Kidney (tissue), 14 donors: ENCODE measurements around the gene TPH1. TPM values are rescaled to one million over a fixed set of nuclear protein-coding genes. Genes with fewer than 3 reads are reported as not detected.

Experiments used
- DNase-seq, 5 donors: peaks; one replicate each; pipeline ENCODE4 v3.0.0-alpha.2; 2013 to 2020
- FAIRE-seq: peaks from 2 replicates; lab custom pipeline; 2012; peaks lifted over from hg19 to GRCh38; lab: Jason Lieb, UNC
- H3K27ac ChIP-seq, 2 donors: one replicate each; pipeline ENCODE4 v1.7.0; 2013; ENCODE audit warnings: low read depth in 2 of 2, low read length in 2 of 2, inconsistent platforms in 1 of 2
- H3K27me3 ChIP-seq: one replicate; pipeline ENCODE4 v1.7.1; 2013; ENCODE audit warnings: low read length, inconsistent platforms; ENCODE audit not compliant: control insufficient read depth, insufficient read depth
- H3K36me3 ChIP-seq, 3 donors: one replicate each; pipeline versions ENCODE4 v1.7.0 to v1.7.1; 2013; ENCODE audit warnings: low read length in 3 of 3, control low read depth in 1 of 3, inconsistent platforms in 1 of 3; ENCODE audit not compliant: insufficient read depth in 3 of 3, control insufficient read depth in 2 of 3
- H3K4me1 ChIP-seq, 3 donors: one replicate each; pipeline versions ENCODE4 v1.7.0 to v1.7.1; 2013; ENCODE audit warnings: low read length in 3 of 3, inconsistent platforms in 1 of 3, low read depth in 1 of 3; ENCODE audit not compliant: control insufficient read depth in 2 of 3, insufficient read depth in 2 of 3
- H3K4me3 ChIP-seq, 3 donors: one replicate each; pipeline versions ENCODE4 v1.7.0 to v1.8.1; 2013; ENCODE audit warnings: low read length in 3 of 3, control low read depth in 1 of 3, inconsistent platforms in 1 of 3
- H3K9ac ChIP-seq, 3 donors: one replicate each; pipeline versions ENCODE4 v1.7.0 to v1.7.1; 2013; ENCODE audit warnings: low read length in 3 of 3, control low read depth in 1 of 3, inconsistent platforms in 1 of 3
- H3K9me3 ChIP-seq, 3 donors: one replicate each; pipeline versions ENCODE4 v1.7.0 to v1.7.1; 2013; ENCODE audit warnings: low read length in 3 of 3, control low read depth in 1 of 3, inconsistent platforms in 1 of 3; ENCODE audit not compliant: control insufficient read depth in 2 of 3, insufficient read depth in 1 of 3
- CTCF ChIP-seq: IDR thresholded peaks from 3 replicates; pipeline ENCODE4 v1.5.1; 2012; ENCODE audit warnings: mild to moderate bottlenecking, moderate library complexity, borderline replicate concordance; ENCODE audit not compliant: insufficient read depth; ENCODE audit errors: extremely low read depth
- intact Hi-C: fragments of 100-400 bp; cut with DNase I; formaldehyde crosslinking; loops from one replicate; pipeline ENCODE4 v1.11.1; 2022
- polyA plus RNA-seq: library from polyadenylated mRNA; stranded (reverse); fragments of 350-450 nt; fragmentation: Illumina TruSeq; extraction: RNeasy Lipid Tissue Mini Kit (QIAGEN cat#74804); gene quantifications from one replicate; pipeline ENCODE4 v1.2.3, GENCODE V29; 2014; ENCODE audit warnings: low read depth, low replicate concordance; ENCODE audit not compliant: insufficient read depth
- total RNA-seq: library from RNA; stranded (reverse); fragmentation: NEBNext Ultra II Directional; extraction: Animal tissue kit (Norgen Biotek cat#: 25700); gene quantifications from one replicate; pipeline ENCODE4 v1.2.1, GENCODE V29; 2021
- donor health status: control.
- donor health status: control.
- donor health status: control.
- donor health status: control.
- donor health status: control.
- donor health status: DM: yes; HTN: yes; CAD: no.
- donor health status: Normal renal cell carcinoma (clear cell type).

Gene TPH1
- total and polyA plus RNA-seq, 2 donors from 2014 or later, result 0.09 to 0.60 TPM

GRCh38 chr11:18066626-18067025 lies 20.6 kb upstream of the TPH1 start:
- DNase-seq (no peak), FAIRE-seq (no peak)
- H3K9ac ChIP-seq, result no peak overlapping the region
- no peaks in the 10 kb centered on the region for H3K36me3 ChIP-seq
- H3K27ac ChIP-seq, result no peak overlapping the region
- intact Hi-C loops, result no loop called here
- H3K9me3 ChIP-seq, result no peaks in the 10 kb centered on the region
- H3K4me3 ChIP-seq, result no peak overlapping the region
- H3K4me1 ChIP-seq, result no peaks in the 10 kb centered on the region
- TF ChIP-seq CTCF, result no peak
- H3K27me3 ChIP-seq, result no peaks in the 10 kb centered on the region

- no peak overlapping the region for H3K27ac ChIP-seq
- no peak for TF ChIP-seq CTCF
- H3K27me3 ChIP-seq, result no peaks in the 10 kb centered on the region
- FAIRE-seq, result no peak
- no peaks in the 10 kb centered on the region for H3K4me1 ChIP-seq
- H3K4me3 ChIP-seq, result no peak overlapping the region
- no peak overlapping the region for H3K9ac ChIP-seq
- no peaks in the 10 kb centered on the region for H3K9me3 ChIP-seq
- DNase-seq, result no peak
- H3K36me3 ChIP-seq, result no peaks in the 10 kb centered on the region
- intact Hi-C loops, result no loop called here
Measured at GRCh38 chr11:18065572-18065971, 19.5 kb upstream of the TPH1 start.

DNA sequence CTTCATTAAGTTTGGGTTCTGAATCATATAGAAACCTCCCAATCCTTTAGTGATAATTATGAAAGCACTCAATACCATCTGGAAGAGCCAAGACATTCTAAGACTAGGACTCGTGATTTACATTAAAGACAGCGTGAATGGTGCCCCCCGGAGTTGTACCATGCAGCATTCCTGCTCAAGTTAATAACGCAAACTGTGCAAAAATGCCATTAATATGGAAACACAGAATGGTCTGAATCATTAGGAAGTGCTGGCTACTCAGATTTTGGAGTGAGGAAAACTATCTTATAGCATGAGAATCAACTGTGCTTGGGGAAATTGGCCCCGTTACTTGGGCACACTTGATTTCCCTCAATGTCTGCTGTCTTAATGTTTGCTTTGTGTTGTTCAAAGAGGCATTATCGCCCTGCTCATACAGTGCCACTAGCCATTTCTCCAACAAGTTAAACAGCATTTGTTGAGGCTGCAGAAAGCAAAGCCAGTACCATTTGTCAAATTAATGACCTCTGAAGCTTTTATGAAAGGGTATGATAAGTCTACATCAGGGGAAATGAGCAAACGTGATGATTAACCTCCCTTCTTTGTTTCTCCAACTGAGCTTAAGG lies 18.5 kb upstream of the TPH1 start:
- H3K36me3 ChIP-seq, result no peaks in the 10 kb centered on the region
- H3K4me3 ChIP-seq, result no peak overlapping the region
- intact Hi-C loops, result no loop called here
- no peak overlapping the region for H3K27ac ChIP-seq
- no peaks in the 10 kb centered on the region for H3K27me3 ChIP-seq
- H3K9ac ChIP-seq, result no peak overlapping the region
- FAIRE-seq (no peak), DNase-seq (peak in 2 of 5 donors; percentile 23 to 36)
- no peak for TF ChIP-seq CTCF
- no peaks in the 10 kb centered on the region for H3K4me1 ChIP-seq
- no peaks in the 10 kb centered on the region for H3K9me3 ChIP-seq
